ENCODE data around the gene SH2D2A. TPM values are rescaled to one million over a fixed set of nuclear protein-coding genes. Genes with fewer than 3 reads are reported as not detected.
A peak's percentile ranks its signal among the peaks of the same experiment; 100 is the strongest.
"Not testable (repeated sequence)": the region's sequence is repeated elsewhere in the genome, so short reads cannot be mapped to it uniquely, and the experiment has no call there.

SH2D2A gene
- total RNA-seq, 1 donor from 2014 or later: 1.8 TPM

- peak; percentile 4 for TF ChIP-seq CTCF (IDR thresholded peaks at IDR 0.05; ENCODE audit: insufficient read depth, low read length, severe bottlenecking)
- FAIRE-seq (peak; percentile 91), DNase-seq (ENCODE audit: low read depth) (peak; percentile 100)
- no peaks in the 10 kb centered on the region for H3K27me3 ChIP-seq (ENCODE audit: control insufficient read depth, insufficient read depth, low read length)
- peaks cover 4% of the 10 kb centered on the region for H3K36me3 ChIP-seq (ENCODE audit: control insufficient read depth, insufficient read depth, low read length)
- peak within 1 kb of the TSS; percentile 95 for H3K4me3 ChIP-seq (ENCODE audit: low read depth, low read length)
These were observed 49.4 kb downstream of the SH2D2A start, which contains the start of gene PRCC for GRCh38 chr1:156767101-156767878. Gene PRCC, plus strand, starts transcription at chr1:156767535. Its CDS starts 237 bp downstream, at chr1:156767772.

- H3K36me3 ChIP-seq (ENCODE audit: control insufficient read depth, insufficient read depth, low read length): peaks cover 3% of the 10 kb centered on the region
- no peaks in the 10 kb centered on the region for H3K27me3 ChIP-seq (ENCODE audit: control insufficient read depth, insufficient read depth, low read length)
- no peak for TF ChIP-seq CTCF (IDR thresholded peaks at IDR 0.05; ENCODE audit: insufficient read depth, low read length, severe bottlenecking)
- FAIRE-seq (no peak), DNase-seq (ENCODE audit: low read depth) (peak; percentile 30)
- peak overlapping the region; percentile 95 for H3K4me3 ChIP-seq (ENCODE audit: low read depth, low read length)
These were observed 50.1 kb downstream of the SH2D2A start for GRCh38 chr1:156766298-156767100.

GRCh38 chr1:156765666-156766065 is 51.0 kb downstream of the SH2D2A start:
- FAIRE-seq (no peak), DNase-seq (ENCODE audit: low read depth) (no peak)
- TF ChIP-seq CTCF (IDR thresholded peaks at IDR 0.05; ENCODE audit: insufficient read depth, low read length, severe bottlenecking): no peak
- Histone ChIP-seq H3K27me3 (ENCODE audit: control insufficient read depth, insufficient read depth, low read length) (no peaks in the 10 kb centered on the region), H3K36me3 (ENCODE audit: control insufficient read depth, insufficient read depth, low read length) (no peaks in the 10 kb centered on the region), H3K4me3 (ENCODE audit: low read depth, low read length) (no peak overlapping the region)

GRCh38 chr1:156765136-156765535 is 51.5 kb downstream of the SH2D2A start:
- H3K36me3 ChIP-seq (ENCODE audit: control insufficient read depth, insufficient read depth, low read length); H3K27me3 ChIP-seq (ENCODE audit: control insufficient read depth, insufficient read depth, low read length); DNase-seq (ENCODE audit: low read depth); FAIRE-seq; H3K4me3 ChIP-seq (ENCODE audit: low read depth, low read length): not testable (repeated sequence)

- no peak for FAIRE-seq
- TF ChIP-seq CTCF (IDR thresholded peaks at IDR 0.05; ENCODE audit: insufficient read depth, low read length, severe bottlenecking): no peak
- Histone ChIP-seq H3K4me3 (ENCODE audit: low read depth, low read length) (no peak overlapping the region), H3K27me3 (ENCODE audit: control insufficient read depth, insufficient read depth, low read length) (no peaks in the 10 kb centered on the region), H3K36me3 (ENCODE audit: control insufficient read depth, insufficient read depth, low read length) (no peaks in the 10 kb centered on the region)
- no peak for DNase-seq (ENCODE audit: low read depth)
These were observed 55.9 kb downstream of the SH2D2A start for GRCh38 chr1:156760796-156761104.

- no peak for DNase-seq (ENCODE audit: low read depth)
- H3K4me3 ChIP-seq (ENCODE audit: low read depth, low read length): no peak overlapping the region
- no peaks in the 10 kb centered on the region for H3K27me3 ChIP-seq (ENCODE audit: control insufficient read depth, insufficient read depth, low read length)
- no peak for TF ChIP-seq CTCF (IDR thresholded peaks at IDR 0.05; ENCODE audit: insufficient read depth, low read length, severe bottlenecking)
- no peaks in the 10 kb centered on the region for H3K36me3 ChIP-seq (ENCODE audit: control insufficient read depth, insufficient read depth, low read length)
- no peak for FAIRE-seq
These were observed 56.4 kb downstream of the SH2D2A start for GRCh38 chr1:156760092-156760795.

GRCh38 chr1:156757572-156758253 is 58.9 kb downstream of the SH2D2A start:
- H3K36me3 ChIP-seq (ENCODE audit: control insufficient read depth, insufficient read depth, low read length); H3K27me3 ChIP-seq (ENCODE audit: control insufficient read depth, insufficient read depth, low read length); H3K4me3 ChIP-seq (ENCODE audit: low read depth, low read length); FAIRE-seq; DNase-seq (ENCODE audit: low read depth): not testable (repeated sequence)

Data from bronchial epithelial cell (primary cell).